Stimulated activated CD8-positive, alpha-beta memory T cell treated with anti-CD3 and anti-CD28 coated beads, Interleukin-12 subunit alpha, Interleukin-12 subunit beta, amount 100 ng/mL, for 24 hours (primary cell): ENCODE results near the gene TSPEAR.

Experiments used
- DNase-seq: peaks from one replicate; pipeline ENCODE4 v3.0.0-alpha.2; 2020; ENCODE audit errors: extremely low read depth

The TSPEAR gene

GRCh38 chr21:44720170-44720569 lies 8.8 kb upstream of the TSPEAR start:
- DNase-seq = no peak

GRCh38 chr21:44718571-44718970 lies 7.2 kb upstream of the TSPEAR start:
- DNase-seq = no peak

DNA sequence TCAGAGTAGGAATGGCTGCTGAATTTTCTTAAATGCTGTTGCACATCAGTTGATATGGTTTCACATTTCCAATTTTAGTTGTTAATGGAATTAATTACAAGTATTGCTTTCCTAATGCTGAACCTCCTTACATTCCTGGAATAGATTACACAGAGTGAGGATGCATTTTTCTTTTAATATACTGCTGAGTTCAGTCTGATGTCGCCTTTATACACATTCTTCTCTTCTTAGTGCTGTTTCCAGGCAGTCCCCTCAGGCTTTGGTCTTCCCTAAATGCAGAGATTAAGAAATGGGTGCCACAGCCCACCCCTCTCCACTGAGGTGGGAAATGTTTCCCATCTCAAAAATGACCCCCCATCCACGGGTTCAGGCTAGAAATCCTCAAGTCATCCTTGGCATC lies 6.7 kb upstream of the TSPEAR start:
- no peak for DNase-seq

DNA sequence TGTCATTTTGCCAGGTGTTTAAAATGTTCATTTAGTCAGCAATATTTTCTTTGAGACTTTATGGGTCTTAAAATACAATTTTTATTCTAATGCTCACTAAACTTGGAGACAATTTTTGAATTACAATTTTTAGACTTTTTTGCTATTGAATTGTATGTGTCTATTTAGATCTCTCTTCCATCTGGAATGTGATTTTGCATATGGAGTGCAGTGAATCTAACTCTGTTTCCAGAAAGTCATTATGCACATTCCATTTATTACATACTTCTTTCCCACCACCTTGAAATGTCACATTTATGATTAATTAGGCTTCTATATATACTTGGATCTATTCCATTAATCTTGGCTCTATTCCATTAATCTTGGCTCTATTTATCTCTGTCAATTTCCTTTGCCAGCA lies 5.6 kb upstream of the TSPEAR start:
- DNase-seq = no peak

DNA sequence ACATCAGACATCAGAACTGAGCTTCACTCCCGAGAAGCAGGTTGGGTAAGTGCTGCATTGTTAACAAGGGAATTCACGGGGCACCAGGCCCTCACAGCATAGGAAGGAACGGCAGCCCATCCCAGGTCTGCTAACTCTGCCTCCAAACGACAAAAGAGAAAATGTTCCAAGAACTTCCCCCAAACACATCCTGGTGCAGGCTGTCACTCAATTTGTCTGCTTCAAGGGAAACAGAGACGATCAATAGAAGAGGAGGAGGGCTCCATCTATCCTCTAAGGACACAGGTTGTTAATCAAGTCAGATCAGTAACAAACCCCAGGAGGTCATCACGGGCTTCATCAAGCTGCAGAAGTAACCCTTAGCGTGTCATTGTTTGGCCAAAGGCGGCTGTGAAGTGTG lies 3.5 kb upstream of the TSPEAR start:
- no peak for DNase-seq

DNA sequence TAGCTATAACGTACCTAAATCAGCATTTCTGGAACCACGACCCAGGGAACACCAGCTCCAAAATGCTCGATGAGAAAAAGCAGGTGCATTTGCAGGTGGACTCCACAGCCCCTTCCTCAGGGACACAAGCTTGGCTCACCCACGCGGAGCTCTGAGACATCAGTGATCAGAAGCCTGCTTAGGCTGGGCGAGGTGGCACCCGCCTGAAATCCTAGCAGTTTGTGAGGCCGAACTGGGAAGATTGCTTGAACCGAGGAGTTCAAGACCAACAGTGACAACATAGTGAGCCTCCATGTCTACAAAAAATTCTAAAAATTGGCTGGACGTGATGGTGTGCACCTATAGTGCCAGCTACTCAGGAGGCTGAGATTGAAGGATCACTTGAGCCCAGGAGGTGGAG lies 2.5 kb upstream of the TSPEAR start:
- no peak for DNase-seq

DNA sequence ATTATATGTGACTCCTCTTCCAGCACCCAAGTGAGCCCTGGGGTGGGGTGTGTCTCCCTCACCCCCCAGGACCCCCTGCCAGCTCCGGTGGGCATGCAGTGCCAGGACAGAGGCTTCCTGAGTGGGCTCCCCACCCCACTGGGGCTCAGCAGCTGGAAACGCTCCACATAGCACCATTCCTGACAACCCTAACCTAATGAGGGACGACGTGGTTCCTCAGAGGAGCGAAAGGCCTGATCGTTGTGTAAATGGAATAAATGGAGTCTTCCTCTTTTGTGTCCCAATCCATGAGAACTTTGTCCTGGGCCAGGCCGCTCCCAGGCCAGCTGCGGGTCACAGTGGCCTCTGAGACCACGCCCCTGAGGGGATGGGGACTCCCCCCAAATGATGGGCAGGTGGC lies 1.8 kb upstream of the TSPEAR start:
- DNase-seq = no peak

- no peak for DNase-seq
Measured at GRCh38 chr21:44712203-44713028, 1.0 kb upstream of the TSPEAR start.

GRCh38 chr21:44710756-44711326 lies 531 bp downstream of the TSPEAR start:
- no peak for DNase-seq

GRCh38 chr21:44710294-44710665 lies 1.1 kb downstream of the TSPEAR start:
- no peak for DNase-seq

- DNase-seq = no peak
Measured at GRCh38 chr21:44709426-44710293, 1.7 kb downstream of the TSPEAR start.

GRCh38 chr21:44708866-44709425 lies 2.4 kb downstream of the TSPEAR start:
- no peak for DNase-seq

DNA sequence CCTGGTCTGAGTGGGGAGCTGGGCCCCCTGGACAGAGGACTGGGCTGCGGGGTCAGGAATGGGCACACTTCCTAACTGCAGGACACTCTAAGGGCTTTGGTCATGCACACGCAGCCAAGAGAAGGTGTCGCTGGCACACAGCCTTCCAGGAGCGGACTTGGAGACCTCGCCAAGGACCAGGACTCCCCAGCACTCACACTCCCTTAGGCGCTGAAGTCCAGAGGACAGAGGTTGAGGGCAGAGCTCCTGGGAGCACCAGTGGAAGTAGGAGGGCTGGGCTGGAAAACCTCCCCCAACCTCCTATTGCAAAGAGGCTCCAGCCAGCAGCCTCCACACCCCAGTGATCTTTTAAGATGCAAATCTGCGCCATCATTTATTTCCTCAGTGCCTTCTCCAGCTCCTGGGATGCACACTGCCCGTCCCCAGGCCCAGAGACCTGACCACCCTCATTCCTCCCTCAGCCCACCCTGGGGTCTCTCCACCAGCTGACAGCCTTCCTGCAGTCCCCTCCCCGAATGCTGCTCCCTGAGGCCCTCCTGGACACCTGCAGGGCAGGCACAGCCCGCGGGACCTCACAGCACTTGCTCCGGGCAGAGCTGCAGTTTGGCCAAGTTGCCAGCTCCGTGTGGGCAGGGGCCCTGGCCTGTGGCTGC lies 3.0 kb downstream of the TSPEAR start:
- no peak for DNase-seq

DNA sequence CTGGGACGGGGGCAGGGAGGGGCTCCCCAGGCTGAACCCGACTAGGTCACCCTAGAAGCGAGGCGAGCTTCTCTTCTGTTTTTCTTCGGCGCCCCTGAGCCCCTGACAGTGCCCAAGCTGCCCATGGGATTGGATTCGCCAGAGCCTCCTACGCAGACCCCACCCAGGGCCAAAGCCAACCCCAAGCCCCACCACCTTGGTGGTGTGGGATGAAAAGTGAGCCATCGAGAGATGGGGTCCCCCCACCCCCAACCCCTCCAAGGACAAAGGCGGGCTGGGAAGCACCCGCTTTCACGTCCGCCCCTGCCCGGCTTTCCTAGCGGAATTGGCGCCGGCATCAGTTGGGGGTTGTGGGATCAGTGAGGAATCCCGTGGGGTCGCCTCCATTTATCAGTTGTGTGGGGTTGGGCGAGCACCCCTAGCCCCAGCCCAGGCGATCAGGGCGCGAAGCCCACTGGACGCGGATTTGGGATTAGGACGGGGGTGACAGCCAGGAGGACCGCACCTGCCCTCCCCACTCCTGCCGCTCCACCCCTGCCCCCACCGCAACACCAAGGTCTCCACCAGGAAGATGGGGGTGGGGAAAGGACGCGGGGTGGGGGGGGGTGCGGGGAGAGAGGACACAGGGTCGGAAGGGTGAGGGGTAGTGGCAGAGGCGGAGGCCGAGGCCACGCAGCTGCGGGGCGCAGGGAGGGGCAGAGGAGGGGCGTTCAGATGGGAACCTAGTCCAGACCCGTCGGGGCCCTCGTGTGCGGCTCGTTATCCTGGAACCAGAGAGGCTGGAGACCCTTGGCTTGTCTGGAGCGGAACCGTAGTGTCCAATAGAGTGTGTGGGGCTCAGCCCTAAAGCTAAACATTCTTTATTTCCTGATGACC lies 4.4 kb downstream of the TSPEAR start:
- DNase-seq = no peak

GRCh38 chr21:44706026-44706705 lies 5.2 kb downstream of the TSPEAR start:
- DNase-seq = no peak

- DNase-seq = no peak
Measured at GRCh38 chr21:44704636-44705001, 6.8 kb downstream of the TSPEAR start.

- DNase-seq = no peak
Measured at GRCh38 chr21:44703731-44704635, 7.4 kb downstream of the TSPEAR start.

- DNase-seq = no peak
Measured at GRCh38 chr21:44702973-44703730, 8.2 kb downstream of the TSPEAR start.
